Measurements from ENCODE around the gene NCOA1. TPM values are rescaled to one million over a fixed set of nuclear protein-coding genes. Genes with fewer than 3 reads are reported as not detected.
"Not testable (repeated sequence)": the region's sequence is repeated elsewhere in the genome, so short reads cannot be mapped to it uniquely, and the experiment has no call there.

Gene NCOA1
- total RNA-seq, 1 experiment from 2014 or later: 11.6 TPM

DNA sequence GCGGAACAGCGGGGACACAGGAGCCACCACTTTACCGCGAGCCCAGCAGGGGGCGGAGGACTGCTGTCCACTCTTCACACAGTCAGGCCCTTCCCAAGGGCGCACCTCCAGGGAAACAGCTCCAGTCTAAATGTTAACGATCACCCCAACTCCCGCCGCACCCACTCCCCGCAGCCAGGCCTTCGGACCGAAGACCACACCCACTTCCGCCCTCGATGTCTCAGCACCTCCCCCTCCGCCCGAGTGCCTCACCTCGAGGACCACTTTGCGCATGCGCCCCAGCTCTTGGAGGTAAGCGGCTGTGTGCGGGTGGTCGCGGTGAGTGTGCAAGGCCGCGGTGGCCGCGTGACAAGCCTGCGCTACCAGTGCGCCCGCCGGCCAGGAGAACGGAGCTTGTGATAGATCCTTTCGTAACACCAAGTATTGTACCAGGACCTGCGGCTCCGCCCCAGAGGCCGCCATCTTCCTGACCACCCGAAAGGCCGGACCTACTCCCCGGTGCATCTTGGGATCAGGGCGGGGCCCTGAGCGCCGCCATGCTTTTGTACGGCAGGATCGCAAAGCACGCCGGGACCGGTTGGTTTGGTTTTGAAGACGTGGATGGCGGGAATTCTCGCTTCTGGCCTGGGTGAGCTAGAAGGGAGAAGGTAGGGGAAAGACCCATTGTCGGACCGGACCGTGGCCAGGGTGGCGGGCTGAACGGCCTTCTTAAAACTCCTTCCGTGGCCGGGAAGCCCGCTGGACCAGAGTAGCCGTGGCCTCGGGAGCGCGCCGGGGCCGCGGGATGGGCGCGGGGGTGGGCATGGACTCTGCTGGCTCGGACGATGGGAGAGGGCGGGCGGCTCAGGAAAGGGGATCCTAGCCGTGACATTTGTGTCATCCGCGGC is 302.1 kb downstream of the NCOA1 start, which contains the start of the genes CENPO and PTRHD1:
TSS of gene CENPO (plus strand) at position 552 of the 887 bp plus-strand sequence. CDS start 495 bp downstream, outside the sequence.
TSS of gene PTRHD1 (minus strand) at position 518 of the 887 bp plus-strand sequence. CDS start at position 504, 14 bp downstream.
- ChIA-PET POLR2A (ENCODE audit: unreplicated experiment) (interaction anchor here (0.6 to 0.7 kb wide), 3 partner anchors 337 to 384 kb away, joined by 3 to 7 read pairs (median 6); no protein-coding TSS in a partner anchor), CTCF (interaction anchor here (0.6 to 1.4 kb wide), 5 partner anchors 10 to 179 kb away, joined by 3 to 8 read pairs (median 3); no protein-coding TSS in a partner anchor)
- TF ChIP-seq EZH2 (IDR thresholded peaks at IDR 0.05; ENCODE audit: low read depth) (no peak), CTCF (conservative IDR thresholded peaks at IDR 0.05) (peak; percentile 82)
- BruUV-seq (replicated peaks): no TSS peak
- Histone ChIP-seq H3K9me3 (ENCODE audit: insufficient read depth, low read depth) (no peaks in the 10 kb centered on the region), H3K27ac (peak within 1 kb of the TSS; percentile 89), H4K20me1 (ENCODE audit: insufficient read depth) (no peaks in the 10 kb centered on the region), H3K79me2 (ENCODE audit: low read depth) (peaks cover 46% of the 10 kb centered on the region), H3K9me2 (ENCODE audit: insufficient read depth) (no peaks in the 10 kb centered on the region), H3K4me3 (peak within 1 kb of the TSS; percentile 71), H3K27me3 (ENCODE audit: insufficient read depth, low read depth) (no peaks in the 10 kb centered on the region), H3K36me3 (ENCODE audit: low read depth) (no peaks in the 10 kb centered on the region), H3K4me2 (peak within 1 kb of the TSS; percentile 78), H3F3A (ENCODE audit: insufficient read depth, low read depth) (peaks cover 14% of the 10 kb centered on the region; the same call in 1 of the 2 replicates), H2AFZ (peak within 1 kb of the TSS; percentile 88), H3K4me1 (replicated peaks; ENCODE audit: insufficient read depth) (peaks cover 31% of the 10 kb centered on the region)
- intact Hi-C loops (cut with micrococcal nuclease; ENCODE audit: unreplicated experiment): loop anchor here (1.0 to 10.0 kb wide), 4 partner anchors 178 to 711 kb away; partner anchors contain the start of genes DNAJC27 and TP53I3
- DNase-seq: peak; percentile 93 to 96

GRCh38 chr2:24793761-24794435 is 302.8 kb downstream of the NCOA1 start:
- Histone ChIP-seq H3K4me1 (replicated peaks; ENCODE audit: insufficient read depth) (peaks cover 31% of the 10 kb centered on the region), H3K27ac (0 out of 2 replicates have a peak overlapping the region, but pooled peaks have one; percentile 89), H3K27me3 (ENCODE audit: insufficient read depth, low read depth) (no peaks in the 10 kb centered on the region), H4K20me1 (ENCODE audit: insufficient read depth) (no peaks in the 10 kb centered on the region), H3K4me3 (peak overlapping the region; percentile 71), H3K9me2 (ENCODE audit: insufficient read depth) (no peaks in the 10 kb centered on the region), H3K79me2 (ENCODE audit: low read depth) (peaks cover 46% of the 10 kb centered on the region), H2AFZ (peak overlapping the region; percentile 88), H3K36me3 (ENCODE audit: low read depth) (no peaks in the 10 kb centered on the region), H3F3A (ENCODE audit: insufficient read depth, low read depth) (peaks cover 14% of the 10 kb centered on the region; the same call in 1 of the 2 replicates), H3K9me3 (ENCODE audit: insufficient read depth, low read depth) (no peaks in the 10 kb centered on the region), H3K4me2 (peak overlapping the region; percentile 78)
- POLR2A ChIA-PET (ENCODE audit: unreplicated experiment): no interaction called here
- DNase-seq: no peak
- TSS peak; percentile 68 for BruUV-seq (replicated peaks)
- intact Hi-C loops (cut with micrococcal nuclease; ENCODE audit: unreplicated experiment): loop anchor here (1.0 to 10.0 kb wide), 4 partner anchors 178 to 712 kb away; partner anchors contain the start of genes DNAJC27 and TP53I3
- CTCF ChIA-PET: interaction anchor here (0.8 kb wide), 1 partner anchor 21 kb away, joined by 3 read pairs; no protein-coding TSS in a partner anchor
- TF ChIP-seq EZH2 (IDR thresholded peaks at IDR 0.05; ENCODE audit: low read depth) (no peak), CTCF (conservative IDR thresholded peaks at IDR 0.05) (no peak)

GRCh38 chr2:24797644-24798043 is 306.6 kb downstream of the NCOA1 start:
- H3K79me2 ChIP-seq (ENCODE audit: low read depth): peaks cover 57% of the 10 kb centered on the region
- no peaks in the 10 kb centered on the region for H3K9me2 ChIP-seq (ENCODE audit: insufficient read depth)
- no peak overlapping the region for H3K4me2 ChIP-seq
- no peaks in the 10 kb centered on the region for H4K20me1 ChIP-seq (ENCODE audit: insufficient read depth)
- no peaks in the 10 kb centered on the region for H3K27me3 ChIP-seq (ENCODE audit: insufficient read depth, low read depth)
- H3K4me1 ChIP-seq (replicated peaks; ENCODE audit: insufficient read depth): peaks cover 17% of the 10 kb centered on the region
- no peak for TF ChIP-seq CTCF (conservative IDR thresholded peaks at IDR 0.05)
- peaks cover 3% of the 10 kb centered on the region; the same call in 1 of the 2 replicates for H3K36me3 ChIP-seq (ENCODE audit: low read depth)
- H3K27ac ChIP-seq: no peak overlapping the region
- POLR2A ChIA-PET (ENCODE audit: unreplicated experiment): no interaction called here
- CTCF ChIA-PET: no interaction called here
- H2AFZ ChIP-seq: no peak overlapping the region
- BruUV-seq (replicated peaks): no TSS peak
- no peaks in the 10 kb centered on the region for H3K9me3 ChIP-seq (ENCODE audit: insufficient read depth, low read depth)
- DNase-seq: no peak
- intact Hi-C loops (cut with micrococcal nuclease; ENCODE audit: unreplicated experiment): loop anchor here (10.0 kb wide), 1 partner anchor 183 kb away; no protein-coding TSS in a partner anchor
- no peak overlapping the region for H3K4me3 ChIP-seq
- no peaks in the 10 kb centered on the region for H3F3A ChIP-seq (ENCODE audit: insufficient read depth, low read depth)

DNA sequence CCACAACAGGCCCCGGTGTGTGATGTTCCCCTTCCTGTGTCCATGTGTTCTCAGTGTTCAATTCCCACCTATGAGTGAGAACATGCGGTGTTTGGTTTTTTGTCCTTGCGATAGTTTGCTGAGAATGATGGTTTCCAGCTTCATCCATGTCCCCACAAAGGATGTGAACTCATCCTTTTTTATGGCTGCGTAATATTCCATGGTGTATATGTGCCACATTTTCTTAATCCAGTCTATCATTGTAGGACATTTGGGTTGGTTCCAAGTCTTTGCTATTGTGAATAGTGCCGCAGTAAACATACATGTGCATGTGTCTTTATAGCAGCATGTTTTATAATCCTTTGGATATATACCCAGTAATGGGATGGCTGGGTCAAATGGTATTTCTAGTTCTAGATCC is 309.4 kb downstream of the NCOA1 start:
- H3K36me3 ChIP-seq (ENCODE audit: low read depth); H3K9me3 ChIP-seq (ENCODE audit: insufficient read depth, low read depth); DNase-seq; intact Hi-C loops (cut with micrococcal nuclease; ENCODE audit: unreplicated experiment); H3K27ac ChIP-seq; H3K9me2 ChIP-seq (ENCODE audit: insufficient read depth); H4K20me1 ChIP-seq (ENCODE audit: insufficient read depth); H3K4me1 ChIP-seq (replicated peaks; ENCODE audit: insufficient read depth); BruUV-seq (replicated peaks); CTCF ChIA-PET; H3K4me2 ChIP-seq; POLR2A ChIA-PET (ENCODE audit: unreplicated experiment); H3K4me3 ChIP-seq; H3K27me3 ChIP-seq (ENCODE audit: insufficient read depth, low read depth); H3F3A ChIP-seq (ENCODE audit: insufficient read depth, low read depth); H2AFZ ChIP-seq: not testable (repeated sequence)
- H3K79me2 ChIP-seq (ENCODE audit: low read depth): peaks cover 42% of the 10 kb centered on the region
